NCI-H128 (cell line): ENCODE measurements around the gene JCAD.

Source experiments
- DNase-seq: peaks from one replicate; lab custom pipeline; 2025; ENCODE audit not compliant: unreplicated experiment; lab: John Stamatoyannopoulos, UW

Gene JCAD

DNA sequence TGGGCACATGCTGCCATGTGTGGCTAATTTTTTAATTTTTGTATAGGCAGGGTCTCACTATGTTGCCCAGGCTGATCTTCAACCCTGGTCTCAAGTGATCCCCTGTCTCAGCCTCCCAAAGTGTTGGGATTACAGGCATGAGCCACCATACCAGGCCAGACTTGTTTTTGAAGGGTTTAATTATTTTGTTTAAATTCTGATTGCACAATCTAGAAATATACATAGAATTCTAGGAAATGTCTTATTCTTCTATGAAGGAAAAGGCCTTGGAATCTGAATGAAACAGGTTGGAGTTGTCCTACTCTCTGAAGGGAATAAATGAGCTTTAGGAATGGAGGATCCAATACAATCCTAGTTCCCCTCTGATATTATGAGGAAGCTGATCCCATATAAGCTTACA lies 15.5 kb upstream of the JCAD start:
- no peak for DNase-seq

DNA sequence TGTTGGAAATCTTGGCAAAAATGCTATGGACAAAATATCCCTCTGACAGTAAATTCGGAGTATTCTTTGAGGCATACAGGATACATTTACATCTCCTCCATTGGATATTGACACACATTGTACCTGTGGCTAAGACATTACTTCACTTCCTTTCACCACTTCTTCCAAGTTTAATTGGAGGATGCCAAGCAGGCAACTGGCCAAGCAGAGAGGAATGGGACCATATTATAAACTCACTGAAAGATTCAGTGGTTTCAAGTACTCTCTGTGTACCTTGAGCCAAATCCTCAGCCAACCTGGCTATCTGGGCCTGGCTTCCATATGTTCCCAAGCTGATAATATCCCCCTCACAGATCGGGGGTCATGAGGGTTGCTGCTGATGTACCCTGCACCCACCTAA lies 14.7 kb upstream of the JCAD start:
- DNase-seq = no peak

- no peak for DNase-seq
Measured at GRCh38 chr10:30073767-30074060, 14.3 kb upstream of the JCAD start.

DNA sequence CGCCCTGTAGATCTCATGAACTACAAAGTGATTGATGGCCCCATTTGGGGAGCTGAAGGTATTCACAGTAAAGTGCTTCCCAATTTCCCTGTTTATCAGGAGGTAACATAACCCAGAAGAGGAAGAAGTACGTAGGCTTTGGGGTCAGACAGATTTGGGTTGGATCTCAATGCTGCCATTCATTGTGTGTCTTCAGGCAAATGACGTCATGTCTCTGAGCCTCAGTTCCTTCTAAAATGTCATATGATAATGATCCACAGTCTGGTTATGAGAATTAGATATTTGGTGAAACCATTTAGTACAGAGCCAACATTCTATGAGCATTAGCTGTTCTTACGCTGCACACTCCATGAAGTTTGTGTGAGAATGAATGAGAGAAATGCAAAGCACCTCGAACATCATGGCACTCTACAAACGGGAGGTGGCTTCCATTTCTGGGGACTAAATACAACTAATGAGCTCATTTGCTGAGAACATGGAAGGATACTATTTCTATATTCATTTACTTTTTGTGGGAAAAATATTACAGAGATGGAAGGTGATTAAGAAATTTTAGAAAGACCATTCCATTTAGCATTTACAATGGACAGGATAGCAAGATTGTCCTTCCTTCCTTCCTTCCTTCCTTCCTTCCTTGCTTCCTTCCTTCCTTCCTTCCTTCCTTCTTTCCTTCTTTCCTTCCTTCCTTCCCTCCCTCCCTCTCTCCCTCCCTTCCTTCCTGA lies 13.8 kb upstream of the JCAD start:
- no peak for DNase-seq

DNA sequence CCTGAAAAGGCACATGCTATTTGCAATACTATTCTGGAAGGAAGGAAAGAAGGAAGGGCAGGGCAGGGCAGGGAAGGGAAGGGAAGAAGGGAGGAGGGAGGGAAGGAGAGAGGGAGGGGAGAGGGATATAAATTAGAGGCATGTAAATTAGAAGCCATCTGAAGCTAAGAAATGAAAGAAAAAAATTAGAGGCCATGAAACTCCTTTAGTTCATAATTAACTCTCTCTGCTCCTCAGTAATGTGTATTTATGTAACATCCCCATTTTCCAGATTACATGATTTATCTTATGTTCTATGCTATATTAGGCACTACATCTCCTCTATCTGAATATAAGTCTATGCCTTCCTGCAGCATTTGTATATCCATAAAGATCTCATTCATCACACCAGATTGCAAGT lies 12.7 kb upstream of the JCAD start:
- no peak for DNase-seq

DNA sequence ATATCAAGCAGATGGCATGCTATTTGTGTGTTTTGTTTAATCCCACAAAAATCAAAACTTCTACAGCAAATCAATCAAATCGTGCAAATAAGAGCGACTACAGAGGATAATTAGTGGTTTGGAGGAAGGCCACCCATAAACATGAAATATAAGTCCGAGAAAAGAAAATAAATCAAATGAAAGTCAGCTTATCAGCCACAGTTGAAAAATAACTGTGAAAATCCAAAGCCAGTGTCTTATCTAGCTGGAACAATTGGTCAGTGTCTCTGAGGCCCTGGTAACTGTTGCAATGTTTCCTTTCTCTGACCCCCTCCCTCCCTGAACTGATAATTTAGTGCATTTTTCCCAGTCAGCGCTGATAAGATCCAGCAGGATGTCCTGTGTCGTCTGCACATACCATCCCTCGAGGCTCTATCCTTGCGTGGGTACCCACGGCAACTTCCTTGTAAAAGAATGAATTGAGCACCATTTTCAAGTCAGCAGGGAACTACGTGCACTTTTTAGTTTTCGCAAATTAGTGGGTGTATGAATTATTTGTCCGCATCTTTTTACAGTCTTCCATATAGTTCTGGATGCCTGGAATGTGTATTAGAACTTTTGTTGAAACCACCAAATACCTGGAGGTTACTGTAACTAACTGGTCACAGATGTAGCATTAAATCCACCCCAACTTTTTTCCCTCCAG lies 10.8 kb upstream of the JCAD start:
- DNase-seq = no peak

GRCh38 chr10:30068492-30069223 lies 9.3 kb upstream of the JCAD start:
- DNase-seq = no peak

DNA sequence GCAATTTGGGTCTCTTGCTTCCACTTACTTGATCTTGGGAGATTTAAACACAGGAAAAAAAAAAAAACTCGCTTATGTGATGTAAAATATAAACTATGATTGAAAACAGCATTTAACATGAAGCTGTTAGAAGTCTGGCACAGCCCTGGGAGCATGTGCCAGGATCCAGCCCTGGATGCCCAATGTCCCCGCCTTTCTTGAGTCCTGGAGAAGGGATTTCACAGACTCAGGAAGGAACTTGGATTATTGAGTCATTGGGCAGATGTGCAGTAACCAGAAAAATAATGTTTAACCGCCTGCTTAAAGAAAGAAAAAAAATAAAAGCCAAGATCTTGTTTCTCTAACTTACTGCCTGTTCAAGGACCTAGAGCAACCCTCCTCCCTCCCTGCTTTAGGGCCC lies 3.7 kb upstream of the JCAD start:
- DNase-seq = no peak

DNA sequence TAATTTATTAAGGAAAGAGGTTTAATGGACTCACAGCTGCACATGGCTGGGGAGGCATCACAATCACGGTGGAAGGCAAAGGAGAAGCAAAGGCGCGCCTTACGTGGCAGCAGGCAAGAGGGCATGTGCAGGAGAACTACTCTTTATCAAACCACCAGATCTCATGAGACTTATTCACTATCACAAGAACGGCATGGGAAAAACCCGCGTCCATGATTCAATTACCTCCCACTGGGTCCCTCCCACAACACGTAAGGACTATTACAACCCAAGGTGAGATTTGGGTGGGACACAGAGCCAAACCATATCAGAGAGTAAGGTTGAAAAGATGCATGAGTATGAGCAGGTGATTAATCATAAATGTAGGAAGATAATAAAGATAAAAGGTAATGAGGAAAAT lies 3.2 kb upstream of the JCAD start:
- DNase-seq = no peak

GRCh38 chr10:30062090-30062489 lies 2.7 kb upstream of the JCAD start:
- DNase-seq = no peak

DNA sequence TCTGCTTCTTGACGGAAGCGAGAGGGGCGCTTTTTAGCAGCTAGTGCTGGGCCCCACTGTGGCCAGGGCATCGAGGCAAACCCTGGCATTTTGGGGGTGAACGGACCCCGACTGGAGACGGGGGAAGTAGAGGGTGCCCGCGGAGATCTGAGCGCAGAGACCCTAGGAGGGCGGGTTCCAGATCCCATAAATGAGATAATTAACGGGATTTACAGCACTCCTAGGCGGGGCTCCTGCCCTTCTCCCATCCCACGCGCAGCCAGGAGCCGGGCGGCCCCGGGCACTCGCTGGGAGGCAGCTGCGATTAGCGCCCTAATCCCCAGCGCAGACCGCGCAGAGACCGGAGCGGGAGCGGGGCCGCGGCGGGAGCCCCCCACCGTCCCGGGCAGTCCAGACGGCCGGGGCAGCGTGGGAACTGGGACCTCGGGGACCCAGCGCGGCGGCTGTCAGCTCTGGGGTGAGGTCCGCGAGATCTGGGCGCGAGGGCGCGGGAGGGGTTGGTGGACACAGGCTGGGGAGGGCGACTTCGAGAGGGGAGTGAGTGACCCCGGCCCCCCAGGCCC lies 735 bp downstream of the JCAD start:
- DNase-seq = no peak

- no peak for DNase-seq
Measured at GRCh38 chr10:30057894-30058556, 1.4 kb downstream of the JCAD start.

GRCh38 chr10:30057421-30057841 lies 2.0 kb downstream of the JCAD start:
- no peak for DNase-seq

DNA sequence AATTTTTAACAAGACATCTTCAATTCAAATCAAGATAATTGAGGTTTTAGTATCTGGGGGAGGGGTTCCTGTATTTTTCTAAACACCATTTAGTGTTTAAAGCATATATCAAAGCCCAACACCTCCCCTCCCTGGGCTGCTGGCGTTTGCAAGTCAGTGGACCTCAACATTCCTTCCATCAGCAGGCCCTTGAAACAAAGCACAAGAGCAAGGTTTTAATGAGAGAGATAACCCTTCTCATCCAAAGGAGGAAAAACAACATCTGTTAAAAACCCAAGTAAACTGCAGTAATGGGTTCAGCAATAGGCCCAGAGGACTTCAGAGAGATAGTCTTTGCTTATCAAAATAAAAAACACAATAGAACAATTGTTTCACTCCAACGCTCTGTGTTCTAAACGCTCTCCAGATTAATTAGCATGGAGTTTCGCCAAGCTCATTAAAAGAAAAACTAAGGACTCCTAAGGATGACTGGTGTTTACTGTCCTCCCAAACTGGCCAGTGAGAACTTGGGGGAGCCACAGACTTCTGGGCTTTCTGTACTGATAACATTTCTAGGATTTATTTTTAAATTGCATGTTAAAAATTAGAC lies 2.5 kb downstream of the JCAD start:
- DNase-seq = no peak

- DNase-seq = no peak
Measured at GRCh38 chr10:30056281-30056680, 3.1 kb downstream of the JCAD start.

DNA sequence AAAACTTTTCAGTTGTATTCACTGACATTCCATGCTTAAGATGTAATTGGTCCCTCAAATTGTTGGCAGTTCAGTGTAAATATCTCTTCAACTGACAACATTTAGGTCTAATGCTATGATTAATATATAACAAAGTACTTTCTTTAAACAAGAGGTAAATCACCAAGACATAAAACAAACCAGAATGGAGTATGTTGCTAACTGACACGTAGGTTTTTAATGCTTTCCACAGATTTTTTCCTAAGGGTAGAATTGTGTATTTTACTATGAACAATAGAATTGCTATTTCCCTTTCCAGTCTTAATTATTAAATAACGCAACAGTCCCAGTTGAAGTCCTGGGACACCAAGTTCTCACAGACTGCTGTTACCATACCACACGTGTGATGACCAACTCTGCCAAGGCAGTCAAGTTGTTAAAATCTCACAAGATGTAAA lies 4.1 kb downstream of the JCAD start:
- DNase-seq = no peak

DNA sequence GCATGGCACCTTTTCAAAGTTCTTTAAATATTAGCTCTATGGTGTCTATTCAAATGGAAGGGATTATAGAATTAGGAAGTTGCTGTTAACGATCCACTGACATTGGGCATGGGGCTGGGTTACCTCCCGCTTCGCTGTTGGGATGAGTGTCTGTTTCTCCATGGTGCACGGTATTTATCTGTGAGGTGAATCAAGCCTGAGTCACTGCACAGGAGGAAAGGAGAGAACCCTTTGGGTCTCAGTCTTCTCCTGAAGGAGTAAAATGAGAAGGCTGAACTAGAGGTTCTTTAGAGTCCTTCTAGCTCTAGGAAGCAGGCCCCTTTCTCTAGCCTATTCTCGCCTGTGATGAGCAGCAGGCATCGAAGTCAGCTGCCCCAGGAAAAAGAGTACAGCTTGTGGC lies 7.3 kb downstream of the JCAD start:
- DNase-seq = no peak

DNA sequence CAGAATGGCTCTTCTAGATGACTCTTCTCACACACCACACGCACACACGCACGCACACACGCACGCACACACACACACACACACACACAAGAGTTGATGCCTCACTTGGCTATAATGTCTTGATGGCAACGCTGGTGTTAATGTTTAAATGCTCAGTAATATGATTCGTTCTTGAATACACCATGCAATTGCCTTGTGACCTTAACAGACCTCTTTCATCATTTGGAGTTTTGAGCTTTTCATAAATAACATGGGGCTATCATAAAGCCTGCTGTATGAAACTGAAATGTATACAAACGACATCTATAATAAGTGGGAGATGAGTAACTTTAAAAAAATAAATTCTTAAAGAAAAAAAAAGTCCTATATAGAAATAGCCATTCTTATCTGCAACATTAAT lies 8.2 kb downstream of the JCAD start:
- DNase-seq = no peak

GRCh38 chr10:30050411-30050810 lies 9.0 kb downstream of the JCAD start:
- no peak for DNase-seq

- DNase-seq = no peak
Measured at GRCh38 chr10:30048768-30049517, 10.4 kb downstream of the JCAD start.
